Glomerular visceral epithelial cell (primary cell): ENCODE measurements around the gene TMC8.

Source experiments
- DNase-seq: peaks from one replicate; pipeline ENCODE4 v3.0.0-alpha.2; 2016; ENCODE audit errors: extremely low spot score

Gene TMC8

GRCh38 chr17:78180083-78180482, 49.5 kb downstream of the TMC8 start:
- no peak for DNase-seq

- no peak for DNase-seq
Measured at GRCh38 chr17:78180508-78180907, 49.9 kb downstream of the TMC8 start.

GRCh38 chr17:78182504-78182903, 51.9 kb downstream of the TMC8 start:
- no peak for DNase-seq

DNA sequence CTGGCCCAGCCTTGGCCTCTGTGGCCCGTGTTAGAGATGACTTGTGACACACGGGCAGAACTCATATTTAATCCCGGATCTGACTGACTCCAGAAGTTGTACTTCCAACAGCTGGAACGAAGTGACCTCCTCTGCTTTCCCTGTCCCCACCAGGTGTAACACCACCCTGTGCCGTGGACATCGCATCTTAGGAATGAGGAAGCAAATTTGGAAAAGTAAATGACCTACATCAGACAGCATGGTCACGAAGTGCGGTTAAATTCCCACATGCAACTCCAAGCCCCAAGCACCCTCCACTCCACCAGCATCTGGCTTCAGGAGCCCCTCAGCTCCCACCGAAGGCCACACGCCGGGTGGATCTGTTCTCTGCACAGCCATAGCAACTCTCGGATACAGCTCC, 53.3 kb downstream of the TMC8 start:
- no peak for DNase-seq

DNA sequence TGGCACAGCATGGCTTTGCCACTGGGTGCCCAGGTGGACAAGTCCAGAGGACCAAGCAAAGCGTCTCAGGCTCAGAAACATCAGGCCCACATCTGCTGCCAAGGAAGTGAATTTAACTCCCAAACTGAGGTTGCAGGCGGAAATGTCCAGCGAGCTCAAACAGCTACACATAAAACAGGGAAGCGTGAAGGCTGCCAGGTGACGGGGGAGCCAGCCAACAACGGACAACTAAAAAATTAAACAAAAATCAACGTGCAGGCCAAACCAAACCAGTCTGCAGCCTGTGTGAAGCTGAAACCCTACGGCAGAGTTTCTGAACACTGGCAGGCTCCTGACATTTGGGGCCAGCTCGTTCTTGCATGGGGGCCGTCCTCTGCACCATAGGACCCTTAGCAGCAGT, 53.8 kb downstream of the TMC8 start:
- DNase-seq = no peak

- DNase-seq = peak; percentile 30
Measured at GRCh38 chr17:78184868-78185267, 54.3 kb downstream of the TMC8 start.

- peak; percentile 74 for DNase-seq
Measured at GRCh38 chr17:78185981-78186691, 55.6 kb downstream of the TMC8 start.

- DNase-seq = peak; percentile 99
Measured at GRCh38 chr17:78186692-78187595, 56.4 kb downstream of the TMC8 start, which contains the start of the genes AFMID and TK1. AFMID (plus strand) TSS chr17:78187362; CDS start chr17:78187371, 9 bp downstream. TK1 (minus strand) TSS chr17:78187052; CDS start chr17:78186994, 58 bp downstream.
